ENCODE results near the gene SDK1.
"Not testable (repeated sequence)": the region's sequence is repeated elsewhere in the genome, so short reads cannot be mapped to it uniquely, and the experiment has no call there.

Gene SDK1

GRCh38 chr7:3655635-3656034 is 354.6 kb downstream of the SDK1 start:
- DNase-seq (ENCODE audit: low read depth in 2 of 2), result no peak

- no peak for DNase-seq (ENCODE audit: low read depth in 2 of 2)
Observed at GRCh38 chr7:3657206-3657605, 356.2 kb downstream of the SDK1 start.

GRCh38 chr7:3668743-3669142 is 367.7 kb downstream of the SDK1 start:
- DNase-seq (ENCODE audit: low read depth in 2 of 2), result no peak

- DNase-seq (ENCODE audit: low read depth in 2 of 2), result no peak
Observed at GRCh38 chr7:3670898-3671297, 369.8 kb downstream of the SDK1 start.

- DNase-seq (ENCODE audit: low read depth in 2 of 2), result peak; percentile 19 to 37
Observed at GRCh38 chr7:3673524-3673923, 372.5 kb downstream of the SDK1 start.

- DNase-seq (ENCODE audit: low read depth in 2 of 2), result no peak
Observed at GRCh38 chr7:3678314-3678810, 377.3 kb downstream of the SDK1 start.

- DNase-seq (ENCODE audit: low read depth in 2 of 2), result no peak
Observed at GRCh38 chr7:3682028-3682710, 381.1 kb downstream of the SDK1 start.

GRCh38 chr7:3683546-3684539 is 382.8 kb downstream of the SDK1 start:
- no peak for DNase-seq (ENCODE audit: low read depth in 2 of 2)

GRCh38 chr7:3688071-3688470 is 387.0 kb downstream of the SDK1 start:
- DNase-seq (ENCODE audit: low read depth in 2 of 2), result no peak

- DNase-seq (ENCODE audit: low read depth in 2 of 2), result no peak
Observed at GRCh38 chr7:3688842-3689241, 387.8 kb downstream of the SDK1 start.

GRCh38 chr7:3691478-3692158 is 390.6 kb downstream of the SDK1 start:
- no peak for DNase-seq (ENCODE audit: low read depth in 2 of 2)

- no peak for DNase-seq (ENCODE audit: low read depth in 2 of 2)
Observed at GRCh38 chr7:3695602-3696001, 394.6 kb downstream of the SDK1 start.

GRCh38 chr7:3696113-3696512 is 395.1 kb downstream of the SDK1 start:
- no peak for DNase-seq (ENCODE audit: low read depth in 2 of 2)

- no peak for DNase-seq (ENCODE audit: low read depth in 2 of 2)
Observed at GRCh38 chr7:3697472-3697871, 396.4 kb downstream of the SDK1 start.

- no peak for DNase-seq (ENCODE audit: low read depth in 2 of 2)
Observed at GRCh38 chr7:3705258-3705657, 404.2 kb downstream of the SDK1 start.

GRCh38 chr7:3706091-3706490 is 405.0 kb downstream of the SDK1 start:
- DNase-seq (ENCODE audit: low read depth in 2 of 2), result not testable (repeated sequence)

GRCh38 chr7:3710122-3710521 is 409.1 kb downstream of the SDK1 start:
- DNase-seq (ENCODE audit: low read depth in 2 of 2), result no peak

- DNase-seq (ENCODE audit: low read depth in 2 of 2), result no peak
Observed at GRCh38 chr7:3710531-3710930, 409.5 kb downstream of the SDK1 start.

GRCh38 chr7:3712841-3713240 is 411.8 kb downstream of the SDK1 start:
- DNase-seq (ENCODE audit: low read depth in 2 of 2), result no peak

- no peak for DNase-seq (ENCODE audit: low read depth in 2 of 2)
Observed at GRCh38 chr7:3721422-3721821, 420.4 kb downstream of the SDK1 start.

- no peak for DNase-seq (ENCODE audit: low read depth in 2 of 2)
Observed at GRCh38 chr7:3722396-3722922, 421.4 kb downstream of the SDK1 start.

All from stimulated activated CD4-positive, alpha-beta T cell treated with anti-CD3 and anti-CD28 coated beads, Interleukin-12 subunit alpha, Interleukin-12 subunit beta, amount 100 ng/mL, for 24 hours (primary cell).